HepG2 (cell line): ENCODE results near the gene CRIP1. TPM values are rescaled to one million over a fixed set of nuclear protein-coding genes. Genes with fewer than 3 reads are reported as not detected.

ENCODE experiments used
- HDAC2 ChIP-seq: sonication (generic); formaldehyde crosslinking; IDR thresholded peaks from 2 replicates; pipeline ENCODE4 v1.4.0; 2020; ENCODE audit warnings: missing genetic modification reagents
- HNRNPL ChIP-seq: fragments of 200-400 bp; formaldehyde crosslinking; IDR thresholded peaks from 2 replicates; pipeline ENCODE4 v1.6.1; 2017; ENCODE audit warnings: mild to moderate bottlenecking, low read depth, low read length
- IKZF5 ChIP-seq: IDR thresholded peaks from 2 replicates; pipeline ENCODE4 v1.6.1; 2018; ENCODE audit warnings: missing genetic modification reagents, mild to moderate bottlenecking, missing compliant biosample characterization
- MAZ ChIP-seq, 2 experiments: sonication (generic) in 1 of 2; formaldehyde crosslinking in 1 of 2; IDR thresholded peaks; 2 replicates each; pipeline versions ENCODE4 v1.5.0 to v1.6.1; 2012 to 2020; ENCODE audit warnings: low read depth in 2 of 2, mild to moderate bottlenecking in 2 of 2, borderline replicate concordance in 1 of 2, improper control_type of control experiment in 1 of 2, low read length in 1 of 2, missing genetic modification reagents in 1 of 2, moderate library complexity in 1 of 2
- NKX3-1 ChIP-seq: sonication (generic); formaldehyde crosslinking; IDR thresholded peaks from 2 replicates; pipeline ENCODE4 v1.5.0; 2020; ENCODE audit warnings: missing genetic modification reagents
- SNAI1 ChIP-seq: sonication (generic); formaldehyde crosslinking; IDR thresholded peaks from 2 replicates; pipeline ENCODE4 v1.5.0; 2020; ENCODE audit warnings: mild to moderate bottlenecking, missing genetic modification reagents, borderline replicate concordance
- SNAPC2 ChIP-seq: sonication (generic); formaldehyde crosslinking; IDR thresholded peaks from 2 replicates; pipeline ENCODE4 v1.8.1; 2022; ENCODE audit warnings: mild to moderate bottlenecking, missing genetic modification reagents
- ZBTB3 ChIP-seq: sonication (generic); formaldehyde crosslinking; IDR thresholded peaks from 2 replicates; pipeline ENCODE4 v1.4.0; 2020; ENCODE audit warnings: low read depth, mild to moderate bottlenecking, moderate library complexity, missing genetic modification reagents, borderline replicate concordance
- ZFP36L1 ChIP-seq: sonication (generic); formaldehyde crosslinking; IDR thresholded peaks from 2 replicates; pipeline ENCODE4 v1.8.0; 2022; ENCODE audit warnings: mild to moderate bottlenecking, missing genetic modification reagents, moderate library complexity
- ZHX1 ChIP-seq: sonication (generic); formaldehyde crosslinking; IDR thresholded peaks from 2 replicates; pipeline ENCODE4 v1.8.1; 2022; ENCODE audit warnings: low read depth, mild to moderate bottlenecking, missing genetic modification reagents
- ZNF235 ChIP-seq: sonication (generic); formaldehyde crosslinking; IDR thresholded peaks from 2 replicates; pipeline ENCODE4 v1.8.1; 2023; ENCODE audit warnings: mild to moderate bottlenecking, missing genetic modification reagents, borderline replicate concordance
- ZNF337 ChIP-seq: sonication (generic); formaldehyde crosslinking; IDR thresholded peaks from 2 replicates; pipeline ENCODE4 v1.5.1; 2020; ENCODE audit warnings: missing genetic modification reagents, low read depth, mild to moderate bottlenecking, borderline replicate concordance
- ZNF430 ChIP-seq: sonication (generic); formaldehyde crosslinking; IDR thresholded peaks from 2 replicates; pipeline ENCODE4 v1.9.0; 2021; ENCODE audit warnings: mild to moderate bottlenecking, missing genetic modification reagents
- ZNF761 ChIP-seq: sonication (generic); formaldehyde crosslinking; conservative IDR thresholded peaks from 2 replicates; pipeline ENCODE4 v1.4.0; 2020; ENCODE audit warnings: mild to moderate bottlenecking, missing genetic modification reagents
- ZSCAN31 ChIP-seq: sonication (generic); formaldehyde crosslinking; IDR thresholded peaks from 2 replicates; pipeline ENCODE4 v1.5.0; 2020; ENCODE audit warnings: low read depth, mild to moderate bottlenecking, missing genetic modification reagents
- polyA plus RNA-seq, 8 experiments: library from polyadenylated mRNA; depleted of rRNA in 3 of 8; stranded (reverse) in 7 of 8; unstranded in 1 of 8; fragments of >200 nt; fragmentation: Illumina TruSeq in 4 of 8; extraction: Trizol in 4 of 8; gene quantifications; 2 replicates each; pipeline versions ENCODE4 v1.2.1 to v1.2.3, GENCODE V29; 2011 to 2016; ENCODE audit warnings: low read depth in 4 of 8, missing spikeins in 1 of 8, mixed read lengths in 1 of 8; ENCODE audit not compliant: insufficient read depth in 1 of 8
- total RNA-seq, 5 experiments: library from RNA; depleted of rRNA; stranded (reverse); fragments of >200 nt; fragmentation: Illumina TruSeq; extraction: Trizol; gene quantifications; 2 replicates each; pipeline ENCODE4 v1.2.3, GENCODE V29; 2016; ENCODE audit warnings: low read depth in 1 of 5
- TF ChIP-seq, protein P1 (sequence below): sonication (generic); formaldehyde crosslinking; IDR thresholded peaks from 2 replicates; pipeline ENCODE4 v1.4.0; 2020; ENCODE audit warnings: missing genetic modification reagents
- TF ChIP-seq, protein P2 (sequence below): sonication (generic); formaldehyde crosslinking; conservative IDR thresholded peaks from 2 replicates; pipeline ENCODE4 v1.8.0; 2022; ENCODE audit warnings: mild to moderate bottlenecking, moderate library complexity, missing genetic modification reagents

CRIP1 gene
- total and polyA plus RNA-seq, 2 of the 13 experiments (the other 11 are each of a cell fraction or from before 2014, with no cell fraction given): 53.9 to 59.5 TPM

GRCh38 chr14:105496831-105497591 lies 10.3 kb downstream of the CRIP1 start (continued):
- TF ChIP-seq ZBTB3 (CRISPR knock-in tag) (0 out of 2 replicates have a peak, but pooled peaks have one; percentile 86), ZNF235 (CRISPR knock-in tag) (0 out of 2 replicates have a peak, but pooled peaks have one; percentile 21), NKX3-1 (CRISPR knock-in tag) (0 out of 2 replicates have a peak, but pooled peaks have one; percentile 32), ZNF337 (CRISPR knock-in tag) (no peak), IKZF5 (CRISPR knock-in tag) (no peak), SNAPC2 (CRISPR knock-in tag) (0 out of 2 replicates have a peak, but pooled peaks have one; percentile 57), MAZ (IDR thresholded peaks at IDR 0.05; ENCODE audit: borderline replicate concordance, low read depth, low read length) (no peak), MAZ (CRISPR knock-in tag; IDR thresholded peaks at IDR 0.05; ENCODE audit: low read depth) (0 out of 2 replicates have a peak, but pooled peaks have one; percentile 11), HNRNPL (peak; percentile 69; the same call in 1 of the 2 replicates), ZNF761 (CRISPR knock-in tag) (0 out of 2 replicates have a peak, but pooled peaks have one; percentile 20), HDAC2 (CRISPR knock-in tag) (no peak), ZFP36L1 (0 out of 2 replicates have a peak, but pooled peaks have one; percentile 24), SNAI1 (CRISPR knock-in tag) (0 out of 2 replicates have a peak, but pooled peaks have one; percentile 54), ZHX1 (CRISPR knock-in tag) (peak; percentile 41; the same call in 1 of the 2 replicates), ZSCAN31 (CRISPR knock-in tag) (peak; percentile 47; the same call in 1 of the 2 replicates), ZNF430 (CRISPR knock-in tag) (0 out of 2 replicates have a peak, but pooled peaks have one; percentile 15)
- TF ChIP-seq, protein P1, sequence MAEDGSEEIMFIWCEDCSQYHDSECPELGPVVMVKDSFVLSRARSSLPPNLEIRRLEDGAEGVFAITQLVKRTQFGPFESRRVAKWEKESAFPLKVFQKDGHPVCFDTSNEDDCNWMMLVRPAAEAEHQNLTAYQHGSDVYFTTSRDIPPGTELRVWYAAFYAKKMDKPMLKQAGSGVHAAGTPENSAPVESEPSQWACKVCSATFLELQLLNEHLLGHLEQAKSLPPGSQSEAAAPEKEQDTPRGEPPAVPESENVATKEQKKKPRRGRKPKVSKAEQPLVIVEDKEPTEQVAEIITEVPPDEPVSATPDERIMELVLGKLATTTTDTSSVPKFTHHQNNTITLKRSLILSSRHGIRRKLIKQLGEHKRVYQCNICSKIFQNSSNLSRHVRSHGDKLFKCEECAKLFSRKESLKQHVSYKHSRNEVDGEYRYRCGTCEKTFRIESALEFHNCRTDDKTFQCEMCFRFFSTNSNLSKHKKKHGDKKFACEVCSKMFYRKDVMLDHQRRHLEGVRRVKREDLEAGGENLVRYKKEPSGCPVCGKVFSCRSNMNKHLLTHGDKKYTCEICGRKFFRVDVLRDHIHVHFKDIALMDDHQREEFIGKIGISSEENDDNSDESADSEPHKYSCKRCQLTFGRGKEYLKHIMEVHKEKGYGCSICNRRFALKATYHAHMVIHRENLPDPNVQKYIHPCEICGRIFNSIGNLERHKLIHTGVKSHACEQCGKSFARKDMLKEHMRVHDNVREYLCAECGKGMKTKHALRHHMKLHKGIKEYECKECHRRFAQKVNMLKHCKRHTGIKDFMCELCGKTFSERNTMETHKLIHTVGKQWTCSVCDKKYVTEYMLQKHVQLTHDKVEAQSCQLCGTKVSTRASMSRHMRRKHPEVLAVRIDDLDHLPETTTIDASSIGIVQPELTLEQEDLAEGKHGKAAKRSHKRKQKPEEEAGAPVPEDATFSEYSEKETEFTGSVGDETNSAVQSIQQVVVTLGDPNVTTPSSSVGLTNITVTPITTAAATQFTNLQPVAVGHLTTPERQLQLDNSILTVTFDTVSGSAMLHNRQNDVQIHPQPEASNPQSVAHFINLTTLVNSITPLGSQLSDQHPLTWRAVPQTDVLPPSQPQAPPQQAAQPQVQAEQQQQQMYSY: 0 out of 2 replicates have a peak, but pooled peaks have one; percentile 28
- TF ChIP-seq, protein P2, sequence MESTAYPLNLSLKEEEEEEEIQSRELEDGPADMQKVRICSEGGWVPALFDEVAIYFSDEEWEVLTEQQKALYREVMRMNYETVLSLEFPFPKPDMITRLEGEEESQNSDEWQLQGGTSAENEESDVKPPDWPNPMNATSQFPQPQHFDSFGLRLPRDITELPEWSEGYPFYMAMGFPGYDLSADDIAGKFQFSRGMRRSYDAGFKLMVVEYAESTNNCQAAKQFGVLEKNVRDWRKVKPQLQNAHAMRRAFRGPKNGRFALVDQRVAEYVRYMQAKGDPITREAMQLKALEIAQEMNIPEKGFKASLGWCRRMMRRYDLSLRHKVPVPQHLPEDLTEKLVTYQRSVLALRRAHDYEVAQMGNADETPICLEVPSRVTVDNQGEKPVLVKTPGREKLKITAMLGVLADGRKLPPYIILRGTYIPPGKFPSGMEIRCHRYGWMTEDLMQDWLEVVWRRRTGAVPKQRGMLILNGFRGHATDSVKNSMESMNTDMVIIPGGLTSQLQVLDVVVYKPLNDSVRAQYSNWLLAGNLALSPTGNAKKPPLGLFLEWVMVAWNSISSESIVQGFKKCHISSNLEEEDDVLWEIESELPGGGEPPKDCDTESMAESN (CRISPR knock-in tag): peak; percentile 15; the same call in 1 of the 2 replicates
